Transverse colon (tissue), 4 donors: ENCODE data around the gene TTC12. TPM values are rescaled to one million over a fixed set of nuclear protein-coding genes. Genes with fewer than 3 reads are reported as not detected.

Source experiments
- DNase-seq: peaks from one replicate; pipeline ENCODE4 v3.0.0-alpha.2; 2019
- H3K27ac ChIP-seq, 4 donors: fragments of 200-600 bp; sonication (generic); 2 replicates each; pipeline ENCODE4 v1.5.1; 2016 to 2018; ENCODE audit warnings: inconsistent platforms in 4 of 4
- H3K27me3 ChIP-seq: fragments of 200-600 bp; sonication (generic); 2 replicates; pipeline ENCODE4 v1.5.1; 2017; ENCODE audit warnings: inconsistent platforms
- H3K36me3 ChIP-seq, 4 donors: fragments of 200-600 bp; sonication (generic); 2 replicates each; pipeline ENCODE4 v1.5.1; 2017 to 2019; ENCODE audit warnings: inconsistent platforms in 4 of 4
- H3K4me1 ChIP-seq, 4 donors: fragments of 200-600 bp; sonication (generic); 2 replicates each; pipeline ENCODE4 v1.5.1; 2017 to 2020; ENCODE audit warnings: inconsistent platforms in 4 of 4
- H3K4me3 ChIP-seq, 4 donors: fragments of 200-600 bp; sonication (generic); 1 replicate in 1 of 4; 2 replicates in 3 of 4; pipeline versions ENCODE4 v1.5.1 to v1.6.1; 2017 to 2019; ENCODE audit warnings: inconsistent platforms in 4 of 4
- H3K9me3 ChIP-seq, 2 donors: fragments of 200-600 bp; sonication (generic); 2 replicates each; pipeline ENCODE4 v1.5.1; 2017 to 2019; ENCODE audit warnings: inconsistent platforms in 2 of 2
- EP300 ChIP-seq: sonication (generic); formaldehyde crosslinking; IDR thresholded peaks from one replicate; pipeline ENCODE4 v1.6.1; 2017; ENCODE audit warnings: antibody characterized with exemption, low read depth
- POLR2A ChIP-seq: fragments of 450-650 bp; IDR thresholded peaks from one replicate; pipeline ENCODE4 v1.6.1; 2016; ENCODE audit warnings: antibody characterized with exemption, mild to moderate bottlenecking, moderate library complexity
- POLR2AphosphoS5 ChIP-seq, 3 donors: sonication (generic); formaldehyde crosslinking; IDR thresholded peaks; one replicate each; pipeline ENCODE4 v1.6.1; 2016; ENCODE audit warnings: antibody characterized with exemption in 3 of 3
- WGBS, 2 donors: methylation state at CpG; one replicate each; pipeline ENCODE4 v1.1.5; 2018; ENCODE audit warnings: low coverage in 1 of 2; 5-methylcytosine and 5-hydroxymethylcytosine counted together
- in situ Hi-C, 4 donors: fragments of 200-750 bp; cut with MboI; loops; one replicate each; pipeline versions ENCODE4 v1.15.0 to v1.15.1; 2017; ENCODE audit warnings: low sequenced_read_pairs in 3 of 4, low pct_ligation_motif_present in 1 of 4, low pct_unique_long_range_greater_than_20kb in 1 of 4
- intact Hi-C: fragments of 100-400 bp; cut with DNase I; formaldehyde crosslinking; loops from one replicate; pipeline ENCODE4 v1.15.1; 2023; ENCODE audit warnings: low total_unique reads
- total RNA-seq, 4 donors: library from RNA; depleted of rRNA; stranded (reverse); fragments of >200 nt; gene quantifications; one replicate each; pipeline ENCODE4 v1.1.0, GENCODE V29; 2016
- TF ChIP-seq, protein P1 (sequence below), 5 experiments: fragments of 200-600 bp in 3 of 5; fragments of 450-650 bp in 2 of 5; sonication (generic) in 3 of 5; IDR thresholded peaks; 1 replicate in 2 of 5; 2 replicates in 3 of 5; pipeline ENCODE4 v1.5.1; 2016 to 2017; ENCODE audit warnings: antibody characterized with exemption in 5 of 5, inconsistent platforms in 3 of 5, mild to moderate bottlenecking in 2 of 5, moderate library complexity in 1 of 5

TTC12 gene
- total RNA-seq, 4 donors from 2014 or later, result 10.3 to 24.1 (median 16.0) TPM

DNA sequence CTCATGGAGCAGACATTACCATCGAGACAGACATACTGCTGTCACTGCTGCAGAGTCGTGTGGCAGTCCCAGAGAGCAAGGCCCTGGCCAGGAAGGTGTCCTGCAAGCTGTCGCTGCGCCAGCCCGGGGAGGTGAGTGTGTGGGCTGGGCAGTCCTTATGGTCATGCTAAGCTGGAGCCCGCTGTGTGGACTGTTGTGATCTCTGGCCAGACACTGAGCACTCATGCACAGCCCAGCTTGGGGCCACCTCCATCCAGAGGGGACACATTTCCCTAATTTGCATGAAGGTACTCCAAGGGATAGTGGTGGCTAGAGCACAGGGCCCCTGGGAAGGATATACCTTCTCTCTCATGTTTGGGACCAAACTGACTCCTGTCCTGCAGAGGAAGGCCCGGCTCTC lies 82.8 kb downstream of the TTC12 start:
- in situ Hi-C loops (no loop called here), intact Hi-C loops (no loop called here)
- Histone ChIP-seq H3K27ac (no peak overlapping the region), H3K27me3 (no peaks in the 10 kb centered on the region), H3K9me3 (no peaks in the 10 kb centered on the region), H3K4me3 (no peak overlapping the region), H3K36me3 (no peaks in the 10 kb centered on the region), H3K4me1 (no peaks in the 10 kb centered on the region)
- 91% methylated on average over 7 of the region's 7 CpGs; no CpG with 5 or more reads in 1 of the 2 donors for WGBS, 2 donors
- TF ChIP-seq, protein P1, sequence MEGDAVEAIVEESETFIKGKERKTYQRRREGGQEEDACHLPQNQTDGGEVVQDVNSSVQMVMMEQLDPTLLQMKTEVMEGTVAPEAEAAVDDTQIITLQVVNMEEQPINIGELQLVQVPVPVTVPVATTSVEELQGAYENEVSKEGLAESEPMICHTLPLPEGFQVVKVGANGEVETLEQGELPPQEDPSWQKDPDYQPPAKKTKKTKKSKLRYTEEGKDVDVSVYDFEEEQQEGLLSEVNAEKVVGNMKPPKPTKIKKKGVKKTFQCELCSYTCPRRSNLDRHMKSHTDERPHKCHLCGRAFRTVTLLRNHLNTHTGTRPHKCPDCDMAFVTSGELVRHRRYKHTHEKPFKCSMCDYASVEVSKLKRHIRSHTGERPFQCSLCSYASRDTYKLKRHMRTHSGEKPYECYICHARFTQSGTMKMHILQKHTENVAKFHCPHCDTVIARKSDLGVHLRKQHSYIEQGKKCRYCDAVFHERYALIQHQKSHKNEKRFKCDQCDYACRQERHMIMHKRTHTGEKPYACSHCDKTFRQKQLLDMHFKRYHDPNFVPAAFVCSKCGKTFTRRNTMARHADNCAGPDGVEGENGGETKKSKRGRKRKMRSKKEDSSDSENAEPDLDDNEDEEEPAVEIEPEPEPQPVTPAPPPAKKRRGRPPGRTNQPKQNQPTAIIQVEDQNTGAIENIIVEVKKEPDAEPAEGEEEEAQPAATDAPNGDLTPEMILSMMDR (IDR thresholded peaks at IDR 0.05), result no peak
- TF ChIP-seq EP300 (no peak), POLR2AphosphoS5 (IDR thresholded peaks at IDR 0.05) (no peak), POLR2A (no peak)
- DNase-seq, result no peak

DNA sequence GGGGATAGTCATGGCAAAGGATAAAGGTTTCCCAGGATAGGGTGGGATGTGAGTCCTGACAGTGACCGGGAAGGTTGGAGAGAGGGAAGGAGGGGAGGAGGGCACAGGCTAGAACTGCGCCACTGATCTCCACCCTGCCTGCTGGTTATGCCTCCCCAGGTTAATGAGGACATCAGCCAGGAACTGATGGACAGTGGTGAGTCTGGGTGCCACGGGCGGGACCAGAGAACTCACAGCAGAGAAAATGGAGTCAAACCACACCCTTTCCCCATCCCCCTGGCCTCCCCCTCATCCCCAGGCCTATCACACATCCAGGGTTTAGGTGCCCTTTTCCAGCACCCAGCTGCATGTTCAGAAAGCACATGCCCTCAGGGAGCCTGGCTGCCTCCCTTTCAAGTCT lies 83.4 kb downstream of the TTC12 start:
- 91% methylated on average over 4 of the region's 4 CpGs; no CpG with 5 or more reads in 1 of the 2 donors for WGBS, 2 donors
- no peak for DNase-seq
- TF ChIP-seq EP300 (no peak), POLR2A (no peak), POLR2AphosphoS5 (IDR thresholded peaks at IDR 0.05) (no peak)
- TF ChIP-seq, protein P1 (IDR thresholded peaks at IDR 0.05), result no peak
- Histone ChIP-seq H3K4me3 (no peak overlapping the region), H3K4me1 (no peaks in the 10 kb centered on the region), H3K9me3 (no peaks in the 10 kb centered on the region), H3K27me3 (no peaks in the 10 kb centered on the region), H3K27ac (no peak overlapping the region), H3K36me3 (no peaks in the 10 kb centered on the region)
- intact Hi-C loops (no loop called here), in situ Hi-C loops (no loop called here)

DNA sequence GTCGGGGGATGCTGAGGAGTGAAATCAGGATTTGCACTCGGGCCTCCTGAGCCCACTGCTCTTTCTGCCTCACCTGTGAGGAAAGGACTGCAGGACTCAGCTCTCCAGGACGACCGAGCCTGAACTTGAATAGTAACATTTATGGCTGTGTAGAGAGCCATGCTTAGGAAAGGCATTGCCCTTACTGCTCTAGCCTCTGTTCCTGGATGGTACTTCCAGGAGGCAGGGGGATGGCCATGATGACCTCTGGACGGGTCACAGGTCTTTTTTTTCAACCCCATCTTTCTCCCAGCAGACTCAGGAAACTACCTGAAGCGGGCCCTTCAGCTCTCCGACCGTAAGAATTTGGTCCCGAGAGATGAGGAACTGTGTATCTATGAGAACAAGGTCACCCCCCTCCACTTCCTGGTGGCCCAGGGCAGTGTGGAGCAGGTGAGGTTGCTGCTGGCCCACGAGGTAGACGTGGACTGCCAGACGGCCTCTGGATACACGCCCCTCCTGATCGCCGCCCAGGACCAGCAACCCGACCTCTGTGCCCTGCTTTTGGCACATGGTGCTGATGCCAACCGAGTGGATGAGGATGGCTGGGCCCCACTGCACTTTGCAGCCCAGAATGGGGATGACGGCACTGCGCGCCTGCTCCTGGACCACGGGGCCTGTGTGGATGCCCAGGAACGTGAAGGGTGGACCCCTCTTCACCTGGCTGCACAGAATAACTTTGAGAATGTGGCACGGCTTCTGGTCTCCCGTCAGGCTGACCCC lies 84.5 kb downstream of the TTC12 start:
- Histone ChIP-seq H3K27me3 (no peaks in the 10 kb centered on the region), H3K4me3 (no peak overlapping the region), H3K27ac (no peak overlapping the region), H3K4me1 (no peaks in the 10 kb centered on the region), H3K9me3 (no peaks in the 10 kb centered on the region), H3K36me3 (no peaks in the 10 kb centered on the region)
- 60 to 85% methylated on average over 1 to 22 of the region's 24 CpGs for WGBS, 2 donors
- intact Hi-C loops (no loop called here), in situ Hi-C loops (no loop called here)
- DNase-seq, result no peak
- TF ChIP-seq POLR2A, result no peak
- TF ChIP-seq EP300, result no peak
- no peak for TF ChIP-seq POLR2AphosphoS5 (IDR thresholded peaks at IDR 0.05)
- TF ChIP-seq, protein P1 (IDR thresholded peaks at IDR 0.05), result no peak

- Histone ChIP-seq H3K27ac (no peak overlapping the region), H3K36me3 (no peaks in the 10 kb centered on the region), H3K27me3 (no peaks in the 10 kb centered on the region), H3K9me3 (no peaks in the 10 kb centered on the region), H3K4me1 (no peaks in the 10 kb centered on the region), H3K4me3 (no peak overlapping the region)
- intact Hi-C loops, result no loop called here
- WGBS, 2 donors, result 51 to 81% methylated on average over 3 to 5 of the region's 5 CpGs
- in situ Hi-C loops, result no loop called here
- no peak for DNase-seq
- TF ChIP-seq, protein P1 (IDR thresholded peaks at IDR 0.05), result no peak
- no peak for TF ChIP-seq POLR2AphosphoS5 (IDR thresholded peaks at IDR 0.05)
- TF ChIP-seq EP300, result no peak
- TF ChIP-seq POLR2A, result no peak
Measured at GRCh38 chr11:113400631-113401230, 86.3 kb downstream of the TTC12 start.
